Measurements from ENCODE around the gene ATAD3C.

ATAD3C gene

GRCh38 chr1:1425426-1425752 is 24.1 kb upstream of the ATAD3C start:
- Histone ChIP-seq H3K9ac (ENCODE audit: low read length) (no peak overlapping the region), H3K9me3 (ENCODE audit: control insufficient read depth, low read length) (no peaks in the 10 kb centered on the region), H2BK120ac (ENCODE audit: low read depth, low read length) (no peak overlapping the region), H3K27ac (ENCODE audit: low read length, poor library complexity, severe bottlenecking) (no peak overlapping the region), H4K8ac (ENCODE audit: low read length) (no peak overlapping the region), H2BK12ac (ENCODE audit: low read length in 2 of 2) (no peak overlapping the region), H3K27me3 (ENCODE audit: control insufficient read depth in 1 of 2, insufficient read depth in 1 of 2, low read length in 2 of 2) (peaks cover 4 to 5% of the 10 kb centered on the region in 2 experiments), H3K23ac (ENCODE audit: low read length in 2 of 2) (no peak overlapping the region), H3K18ac (ENCODE audit: low read depth in 1 of 2, low read length in 2 of 2) (no peak overlapping the region), H3K79me1 (replicated peaks; ENCODE audit: low read length, poor library complexity, severe bottlenecking) (no peaks in the 10 kb centered on the region), H2BK5ac (ENCODE audit: low read depth, low read length, poor library complexity, severe bottlenecking) (no peak overlapping the region), H4K91ac (ENCODE audit: low read length) (no peak overlapping the region), H2BK15ac (ENCODE audit: low read depth, poor library complexity, severe bottlenecking) (no peak overlapping the region), H3K14ac (ENCODE audit: low read length in 2 of 2) (no peak overlapping the region), H3K4ac (ENCODE audit: low read depth in 1 of 2, low read length in 2 of 2) (no peak overlapping the region), H3K4me2 (ENCODE audit: low read length, poor library complexity, severe bottlenecking) (no peak overlapping the region), H3K4me3 (ENCODE audit: insufficient read depth in 1 of 2, low read depth in 1 of 2, low read length in 2 of 2) (no peak overlapping the region), H3K36me3 (ENCODE audit: control insufficient read depth in 1 of 2, insufficient read depth in 2 of 2, low read depth in 1 of 2, low read length in 2 of 2) (no peaks in the 10 kb centered on the region), H3K4me1 (ENCODE audit: control insufficient read depth, insufficient read depth, low read depth, low read length) (peaks cover 27% of the 10 kb centered on the region), H2AFZ (ENCODE audit: low read depth, low read length) (no peak overlapping the region), H2AK5ac (ENCODE audit: low read length, severe bottlenecking) (no peak overlapping the region)
- WGBS, result 84% methylated on average over 12 of the region's 12 CpGs
- DNase-seq, result no peak

GRCh38 chr1:1425753-1426495 is 23.6 kb upstream of the ATAD3C start:
- 64% methylated on average over 25 of the region's 33 CpGs for WGBS

GRCh38 chr1:1426496-1427105 is 22.9 kb upstream of the ATAD3C start:
- Histone ChIP-seq H2BK5ac (ENCODE audit: low read depth, low read length, poor library complexity, severe bottlenecking) (no peak overlapping the region), H3K14ac (ENCODE audit: low read length in 2 of 2) (no peak overlapping the region), H3K9me3 (ENCODE audit: control insufficient read depth, low read length) (no peaks in the 10 kb centered on the region), H4K91ac (ENCODE audit: low read length) (no peak overlapping the region), H2AFZ (ENCODE audit: low read depth, low read length) (no peak overlapping the region), H3K4ac (ENCODE audit: low read depth in 1 of 2, low read length in 2 of 2) (no peak overlapping the region), H3K9ac (ENCODE audit: low read length) (no peak overlapping the region), H2BK120ac (ENCODE audit: low read depth, low read length) (no peak overlapping the region), H3K36me3 (ENCODE audit: control insufficient read depth in 1 of 2, insufficient read depth in 2 of 2, low read depth in 1 of 2, low read length in 2 of 2) (no peaks in the 10 kb centered on the region), H3K4me3 (ENCODE audit: insufficient read depth in 1 of 2, low read depth in 1 of 2, low read length in 2 of 2) (no peak overlapping the region), H4K8ac (ENCODE audit: low read length) (no peak overlapping the region), H3K23ac (ENCODE audit: low read length in 2 of 2) (no peak overlapping the region), H3K79me1 (replicated peaks; ENCODE audit: low read length, poor library complexity, severe bottlenecking) (no peaks in the 10 kb centered on the region), H3K4me1 (ENCODE audit: control insufficient read depth, insufficient read depth, low read depth, low read length) (peaks cover 29% of the 10 kb centered on the region), H2BK15ac (ENCODE audit: low read depth, poor library complexity, severe bottlenecking) (no peak overlapping the region), H2BK12ac (ENCODE audit: low read length in 2 of 2) (no peak overlapping the region), H3K27me3 (ENCODE audit: control insufficient read depth in 1 of 2, insufficient read depth in 1 of 2, low read length in 2 of 2) (peaks cover 0 to 5% of the 10 kb centered on the region in 2 experiments), H3K27ac (ENCODE audit: low read length, poor library complexity, severe bottlenecking) (no peak overlapping the region), H2AK5ac (ENCODE audit: low read length, severe bottlenecking) (no peak overlapping the region), H3K18ac (ENCODE audit: low read depth in 1 of 2, low read length in 2 of 2) (no peak overlapping the region), H3K4me2 (ENCODE audit: low read length, poor library complexity, severe bottlenecking) (no peak overlapping the region)
- DNase-seq, result no peak
- WGBS, result 56% methylated on average over 17 of the region's 19 CpGs

More at GRCh38 chr1:1425753-1426495, 23.6 kb upstream of the ATAD3C start:
- Histone ChIP-seq H3K9ac (ENCODE audit: low read length) (no peak overlapping the region), H4K8ac (ENCODE audit: low read length) (no peak overlapping the region), H2BK120ac (ENCODE audit: low read depth, low read length) (no peak overlapping the region), H3K36me3 (ENCODE audit: control insufficient read depth in 1 of 2, insufficient read depth in 2 of 2, low read depth in 1 of 2, low read length in 2 of 2) (no peaks in the 10 kb centered on the region), H3K27me3 (ENCODE audit: control insufficient read depth in 1 of 2, insufficient read depth in 1 of 2, low read length in 2 of 2) (peaks cover 4 to 5% of the 10 kb centered on the region in 2 experiments), H3K4ac (ENCODE audit: low read depth in 1 of 2, low read length in 2 of 2) (no peak overlapping the region), H3K4me2 (ENCODE audit: low read length, poor library complexity, severe bottlenecking) (no peak overlapping the region), H3K9me3 (ENCODE audit: control insufficient read depth, low read length) (no peaks in the 10 kb centered on the region), H3K4me1 (ENCODE audit: control insufficient read depth, insufficient read depth, low read depth, low read length) (peaks cover 29% of the 10 kb centered on the region), H2BK12ac (ENCODE audit: low read length in 2 of 2) (peak overlapping the region in 1 of 2 experiments; percentile 17), H3K18ac (ENCODE audit: low read depth in 1 of 2, low read length in 2 of 2) (no peak overlapping the region), H3K27ac (ENCODE audit: low read length, poor library complexity, severe bottlenecking) (no peak overlapping the region), H2AK5ac (ENCODE audit: low read length, severe bottlenecking) (no peak overlapping the region), H2BK5ac (ENCODE audit: low read depth, low read length, poor library complexity, severe bottlenecking) (no peak overlapping the region), H3K14ac (ENCODE audit: low read length in 2 of 2) (no peak overlapping the region), H2AFZ (ENCODE audit: low read depth, low read length) (no peak overlapping the region), H2BK15ac (ENCODE audit: low read depth, poor library complexity, severe bottlenecking) (no peak overlapping the region), H4K91ac (ENCODE audit: low read length) (peak overlapping the region; percentile 45), H3K79me1 (replicated peaks; ENCODE audit: low read length, poor library complexity, severe bottlenecking) (no peaks in the 10 kb centered on the region), H3K23ac (ENCODE audit: low read length in 2 of 2) (no peak overlapping the region), H3K4me3 (ENCODE audit: insufficient read depth in 1 of 2, low read depth in 1 of 2, low read length in 2 of 2) (no peak overlapping the region)
- DNase-seq, result no peak

- H3K23ac ChIP-seq (ENCODE audit: low read length in 2 of 2), result no peak overlapping the region
- H3K9me3 ChIP-seq (ENCODE audit: control insufficient read depth, low read length), result no peaks in the 10 kb centered on the region
- no peak overlapping the region for H4K91ac ChIP-seq (ENCODE audit: low read length)
- no peaks in the 10 kb centered on the region for H3K36me3 ChIP-seq (ENCODE audit: control insufficient read depth in 1 of 2, insufficient read depth in 2 of 2, low read depth in 1 of 2, low read length in 2 of 2)
- H3K27me3 ChIP-seq (ENCODE audit: control insufficient read depth in 1 of 2, insufficient read depth in 1 of 2, low read length in 2 of 2), result peaks cover 0 to 5% of the 10 kb centered on the region in 2 experiments
- no peak overlapping the region for H3K9ac ChIP-seq (ENCODE audit: low read length)
- H3K4me3 ChIP-seq (ENCODE audit: insufficient read depth in 1 of 2, low read depth in 1 of 2, low read length in 2 of 2), result peak overlapping the region in 1 of 2 experiments; percentile 62
- H3K14ac ChIP-seq (ENCODE audit: low read length in 2 of 2), result no peak overlapping the region
- no peaks in the 10 kb centered on the region for H3K79me1 ChIP-seq (replicated peaks; ENCODE audit: low read length, poor library complexity, severe bottlenecking)
- peak overlapping the region; percentile 87 for H2BK120ac ChIP-seq (ENCODE audit: low read depth, low read length)
- H3K4me1 ChIP-seq (ENCODE audit: control insufficient read depth, insufficient read depth, low read depth, low read length), result peaks cover 35% of the 10 kb centered on the region
- peak overlapping the region in 1 of 2 experiments; percentile 59 for H3K4ac ChIP-seq (ENCODE audit: low read depth in 1 of 2, low read length in 2 of 2)
- no peak overlapping the region for H2AK5ac ChIP-seq (ENCODE audit: low read length, severe bottlenecking)
- H2BK15ac ChIP-seq (ENCODE audit: low read depth, poor library complexity, severe bottlenecking), result no peak overlapping the region
- H2AFZ ChIP-seq (ENCODE audit: low read depth, low read length), result no peak overlapping the region
- H2BK12ac ChIP-seq (ENCODE audit: low read length in 2 of 2), result no peak overlapping the region
- 50% methylated on average over 19 of the region's 66 CpGs for WGBS
- no peak overlapping the region for H3K27ac ChIP-seq (ENCODE audit: low read length, poor library complexity, severe bottlenecking)
- H3K4me2 ChIP-seq (ENCODE audit: low read length, poor library complexity, severe bottlenecking), result peak overlapping the region; percentile 66
- no peak overlapping the region for H2BK5ac ChIP-seq (ENCODE audit: low read depth, low read length, poor library complexity, severe bottlenecking)
- H3K18ac ChIP-seq (ENCODE audit: low read depth in 1 of 2, low read length in 2 of 2), result peak overlapping the region; percentile 58 to 69
- H4K8ac ChIP-seq (ENCODE audit: low read length), result peak overlapping the region; percentile 77
- no peak for DNase-seq
Observed at GRCh38 chr1:1427106-1427819, 22.2 kb upstream of the ATAD3C start.

Data from mesenchymal stem cell (in vitro differentiated cells and primary cell).